GM21390 (cell line): Measurements from ENCODE around the gene CCDC174.

Experiments
- ATAC-seq: cut with Tn5 transposase; IDR thresholded peaks from one replicate; pipeline ENCODE4 v1.9.1; 2021; ENCODE audit not compliant: unreplicated experiment

The CCDC174 gene

GRCh38 chr3:14625443-14625842 lies 26.1 kb upstream of the CCDC174 start:
- ATAC-seq: no peak

GRCh38 chr3:14627815-14628214 lies 23.7 kb upstream of the CCDC174 start:
- ATAC-seq: no peak

GRCh38 chr3:14628406-14628805 lies 23.2 kb upstream of the CCDC174 start:
- ATAC-seq: no peak

DNA sequence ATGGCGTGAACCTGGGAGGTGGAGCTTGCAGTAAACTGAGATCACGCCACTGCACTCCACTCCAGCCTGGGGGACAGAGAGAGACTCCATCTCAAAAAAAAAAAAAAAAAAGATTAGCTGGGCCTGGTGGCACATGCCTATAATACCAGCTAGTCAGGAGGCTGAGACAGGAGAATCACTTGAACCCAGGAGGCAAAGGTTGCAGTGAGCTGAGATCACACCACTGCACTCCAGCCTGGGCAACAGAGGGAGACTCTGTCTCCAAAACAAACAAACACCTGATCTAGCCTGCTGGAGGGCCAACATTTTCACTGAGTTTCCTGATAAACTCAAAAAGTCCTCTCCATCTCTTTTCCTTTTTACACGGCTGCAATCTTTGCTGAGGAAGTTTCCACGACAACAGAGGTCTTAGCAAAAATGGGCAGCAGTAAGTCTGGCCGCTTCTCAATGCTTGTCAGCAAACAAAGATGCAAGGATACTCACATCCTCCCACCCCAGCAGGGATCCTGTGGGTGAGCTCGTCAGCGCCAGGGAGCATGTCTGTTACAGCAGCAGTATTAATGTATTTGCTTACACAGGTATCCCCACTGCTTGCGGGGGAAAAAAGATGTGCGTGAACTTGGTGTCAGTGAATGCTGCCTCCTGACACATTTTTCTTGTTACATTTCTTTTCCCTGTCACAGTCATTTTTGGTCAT lies 21.0 kb upstream of the CCDC174 start:
- no peak for ATAC-seq

- ATAC-seq: no peak
Observed at GRCh38 chr3:14631101-14631497, 20.5 kb upstream of the CCDC174 start.

GRCh38 chr3:14631687-14632441 lies 19.7 kb upstream of the CCDC174 start:
- ATAC-seq: no peak

GRCh38 chr3:14632442-14632930 lies 19.1 kb upstream of the CCDC174 start:
- ATAC-seq: no peak

GRCh38 chr3:14633417-14633816 lies 18.1 kb upstream of the CCDC174 start:
- ATAC-seq: no peak

GRCh38 chr3:14633819-14634424 lies 17.6 kb upstream of the CCDC174 start:
- ATAC-seq: peak; percentile 55

DNA sequence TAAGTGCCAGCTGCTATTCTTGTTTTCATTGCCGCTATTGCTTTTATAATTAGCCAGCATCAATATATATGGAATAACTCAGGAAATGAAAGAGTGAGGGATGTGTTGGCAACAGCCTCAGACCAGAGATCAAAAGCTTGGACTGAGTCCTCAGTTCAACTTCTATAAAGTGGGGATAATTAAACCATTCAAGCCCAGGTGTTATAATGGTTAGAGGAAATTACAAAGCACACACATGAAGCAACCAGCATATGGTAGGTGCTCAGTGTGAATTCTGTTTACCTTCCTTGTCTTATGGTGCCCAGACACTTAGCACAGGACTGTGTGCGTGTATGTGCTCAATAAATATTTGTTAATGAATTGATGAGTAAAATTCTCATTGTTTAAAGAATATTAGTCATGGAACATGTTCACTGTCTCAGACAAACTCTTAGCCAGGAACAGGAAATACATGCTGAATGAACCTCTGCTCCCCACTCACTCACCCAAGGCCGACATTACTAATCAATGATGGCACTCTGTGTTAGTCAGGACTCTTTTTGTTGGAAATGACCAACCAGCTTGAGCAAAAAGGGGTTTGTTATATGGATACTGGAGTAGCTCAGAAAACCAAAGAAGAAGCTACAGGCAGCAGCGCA lies 16.7 kb upstream of the CCDC174 start:
- no peak for ATAC-seq

DNA sequence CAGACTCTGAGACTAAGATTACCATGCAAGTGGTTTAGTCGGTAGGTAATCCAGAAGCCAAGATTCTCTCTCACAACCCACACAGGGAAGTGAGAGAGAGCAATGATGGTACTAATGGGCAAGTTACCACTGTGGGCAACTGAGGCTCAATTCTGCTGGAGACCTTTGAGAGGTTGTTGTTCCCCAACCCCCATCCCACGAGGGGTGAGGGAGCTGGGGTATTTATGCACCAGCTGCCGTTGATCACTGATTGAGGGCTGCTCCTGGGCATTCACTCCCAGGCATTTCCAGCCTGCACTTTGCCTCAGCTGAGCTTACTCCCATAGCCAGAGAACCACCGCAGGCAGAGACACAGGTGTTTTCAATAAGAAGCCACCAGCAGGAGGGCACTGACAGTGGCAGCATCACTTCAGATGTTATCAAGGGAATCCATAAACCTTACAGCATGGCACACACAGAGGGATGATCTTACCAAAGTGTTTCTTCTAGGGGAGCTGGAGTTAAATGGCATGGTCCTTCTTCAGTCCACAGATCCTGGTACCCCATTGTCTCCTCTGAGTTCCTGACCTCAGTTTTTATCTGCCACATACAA lies 15.0 kb upstream of the CCDC174 start:
- ATAC-seq: no peak

DNA sequence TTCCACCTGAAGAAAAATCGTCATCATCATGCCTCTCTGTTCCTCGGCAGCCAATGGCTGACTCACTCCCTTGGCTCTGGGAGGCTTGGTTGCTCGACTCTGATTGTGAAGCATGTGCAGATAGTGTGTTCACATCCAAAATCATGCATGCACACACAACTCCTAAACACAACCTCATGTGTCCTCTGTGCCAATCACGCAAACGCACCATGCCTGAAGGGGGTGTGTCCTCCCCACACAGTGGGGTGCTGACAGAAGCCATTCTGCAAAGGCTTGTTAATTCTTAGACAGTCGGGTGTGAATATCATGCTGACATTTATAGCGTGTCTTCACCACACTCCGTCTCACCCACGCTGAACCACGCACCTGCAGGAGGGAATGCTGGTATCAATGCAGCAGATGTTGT lies 11.4 kb upstream of the CCDC174 start:
- no peak for ATAC-seq

DNA sequence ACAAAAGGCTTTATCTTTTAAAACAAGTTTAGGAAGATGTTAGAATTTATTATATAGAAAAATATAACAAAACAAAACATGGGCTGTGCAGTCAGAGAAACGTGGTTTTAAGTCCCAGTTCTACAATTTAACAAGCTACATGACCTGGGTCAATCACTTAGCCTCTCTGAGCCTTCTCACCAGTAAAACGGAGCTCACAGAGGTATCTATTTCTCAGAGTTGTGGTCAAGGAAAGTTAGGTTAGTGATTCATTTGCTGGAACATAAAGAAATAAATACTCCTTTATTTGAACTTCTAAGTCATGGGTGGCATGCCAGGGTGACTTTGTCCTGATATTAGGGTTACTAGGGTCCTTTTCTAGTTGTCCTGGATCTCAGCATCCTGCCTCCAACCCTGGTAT lies 10.8 kb upstream of the CCDC174 start:
- ATAC-seq: no peak

DNA sequence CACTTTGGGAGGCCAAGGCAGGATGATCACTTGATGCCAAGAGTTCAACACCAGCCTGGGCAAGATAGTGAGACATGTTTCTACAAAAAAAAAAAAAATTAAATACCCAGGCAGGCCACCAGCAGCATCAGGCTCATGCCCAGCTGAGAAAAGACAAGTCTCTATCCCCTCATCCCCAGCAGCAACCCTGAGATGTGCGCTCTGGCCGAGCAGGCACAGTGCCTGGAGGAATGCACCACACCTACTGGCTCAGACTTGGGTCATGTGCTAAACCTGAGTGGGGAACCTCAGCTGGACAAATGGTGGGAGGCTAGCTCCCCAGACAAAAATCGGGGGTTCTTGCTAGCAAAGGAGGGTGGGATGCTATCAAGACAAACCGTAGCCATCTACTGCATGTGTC lies 10.2 kb upstream of the CCDC174 start:
- ATAC-seq: no peak

- ATAC-seq: no peak
Observed at GRCh38 chr3:14645453-14645852, 6.1 kb upstream of the CCDC174 start.

DNA sequence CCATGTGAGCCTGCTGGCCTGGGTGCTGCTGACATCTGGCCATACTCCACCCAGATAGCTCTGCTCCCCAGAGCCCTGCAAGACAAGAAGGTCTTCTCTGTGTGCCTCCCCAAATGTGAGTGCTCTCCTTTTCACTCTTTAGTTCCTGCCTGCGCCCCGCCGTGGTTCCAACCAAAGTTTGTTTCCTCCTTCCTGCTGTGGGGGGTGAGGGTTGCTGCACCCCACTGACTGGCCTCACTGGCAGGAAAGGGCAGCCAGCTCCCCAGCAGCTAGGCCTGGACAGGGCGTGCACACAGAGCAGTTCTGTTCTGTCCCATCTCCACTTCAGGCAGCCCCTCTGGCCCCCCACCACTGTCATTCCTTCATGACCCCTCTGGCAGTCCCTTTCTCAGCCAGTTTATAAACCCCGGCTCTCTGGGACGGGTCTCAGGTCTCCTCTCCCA lies 5.4 kb upstream of the CCDC174 start:
- no peak for ATAC-seq

GRCh38 chr3:14646589-14647413 lies 4.8 kb upstream of the CCDC174 start:
- ATAC-seq: no peak

DNA sequence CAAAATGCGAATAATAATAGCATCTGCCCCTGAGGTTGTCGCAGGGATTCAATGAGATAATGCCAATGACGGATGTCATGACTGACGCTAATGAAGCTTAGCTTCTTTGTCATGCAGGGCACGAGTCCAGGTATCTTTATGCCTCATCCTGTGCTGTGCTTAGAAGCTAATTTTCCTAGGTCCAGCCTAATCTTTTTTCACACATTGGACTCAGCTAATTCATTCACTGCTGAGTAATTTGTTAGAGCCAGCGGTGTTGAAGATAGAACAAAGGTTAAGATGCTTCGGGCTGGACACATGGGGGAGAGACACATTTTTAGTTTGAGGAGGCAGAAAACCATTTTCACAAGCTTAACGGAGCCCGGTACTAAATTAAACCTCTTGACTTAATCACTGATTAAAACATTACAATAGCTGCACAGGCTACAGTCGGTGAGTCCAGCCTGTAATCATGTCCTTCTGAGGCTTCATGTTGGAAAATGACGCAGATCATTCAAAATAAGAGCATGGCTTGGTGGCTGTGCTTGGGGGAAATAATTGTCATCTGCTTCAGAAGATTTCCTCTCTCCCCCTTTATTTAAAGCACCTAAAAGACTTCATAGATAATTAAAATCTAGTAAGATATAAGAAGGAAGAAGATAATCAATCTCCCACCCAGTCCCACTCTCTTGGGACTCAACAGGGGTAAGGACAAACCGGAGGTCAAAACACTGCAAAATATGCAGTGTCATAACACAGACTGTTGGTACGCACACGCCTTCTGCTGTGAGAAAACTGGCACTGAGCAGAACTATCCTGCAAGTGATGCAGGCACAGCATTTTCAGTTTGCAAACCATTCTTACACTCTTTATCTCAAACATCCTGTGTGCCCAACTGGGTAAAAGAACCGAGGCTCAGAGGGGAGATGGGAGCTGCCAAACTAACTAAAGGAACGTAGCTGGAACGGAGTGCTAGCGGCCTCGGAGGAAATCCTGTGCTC lies 3.3 kb upstream of the CCDC174 start:
- ATAC-seq: no peak

- ATAC-seq: no peak
Observed at GRCh38 chr3:14649466-14649865, 2.1 kb upstream of the CCDC174 start.
